BJ (cell line): ENCODE data around the gene MAP4K1. TPM values are rescaled to one million over a fixed set of nuclear protein-coding genes. Genes with fewer than 3 reads are reported as not detected.
"Not testable (repeated sequence)": the region's sequence is repeated elsewhere in the genome, so short reads cannot be mapped to it uniquely, and the experiment has no call there.

Source experiments
- CTCF ChIA-PET: fragments of 350-600 bp; formaldehyde crosslinking; extraction: SDS; loops from one replicate; lab custom pipeline; 2021; ENCODE audit warnings: antibody characterized with exemption, inconsistent platforms; lab: Yijun Ruan, JAX
- POLR2A ChIA-PET: fragments of 300-600 bp; sonication (Branson Sonifier 250); formaldehyde crosslinking; extraction: SDS; loops from one replicate; lab custom pipeline; 2021; ENCODE audit warnings: antibody characterized with exemption; lab: Charles Lee
- DNase-seq: peaks from one replicate; pipeline ENCODE4 v3.0.0-alpha.2; 2011; ENCODE audit warnings: low read depth
- H3K27me3 ChIP-seq: 2 replicates; pipeline ENCODE4 v1.6.0; 2011; ENCODE audit warnings: low read length; ENCODE audit not compliant: control insufficient read depth, insufficient read depth
- H3K36me3 ChIP-seq: 2 replicates; pipeline ENCODE4 v1.5.1; 2011; ENCODE audit warnings: low read length; ENCODE audit not compliant: control insufficient read depth, insufficient read depth
- H3K4me3 ChIP-seq: 2 replicates; pipeline ENCODE4 v1.5.1; 2011; ENCODE audit warnings: low read depth, mild to moderate bottlenecking, control low read depth, low read length
- CTCF ChIP-seq: IDR thresholded peaks from 2 replicates; pipeline ENCODE4 v1.5.1; 2011; ENCODE audit warnings: low read depth, mild to moderate bottlenecking, control low read depth, inconsistent platforms, low read length, moderate library complexity; ENCODE audit not compliant: insufficient read depth
- polyA plus RNA-seq: library from polyadenylated mRNA; depleted of rRNA; stranded (reverse); fragments of >200 nt; gene quantifications from 2 replicates; pipeline ENCODE4 v1.2.3, GENCODE V29; 2011

The MAP4K1 gene
- polyA plus RNA-seq, 1 experiment = 0.25 TPM

DNA sequence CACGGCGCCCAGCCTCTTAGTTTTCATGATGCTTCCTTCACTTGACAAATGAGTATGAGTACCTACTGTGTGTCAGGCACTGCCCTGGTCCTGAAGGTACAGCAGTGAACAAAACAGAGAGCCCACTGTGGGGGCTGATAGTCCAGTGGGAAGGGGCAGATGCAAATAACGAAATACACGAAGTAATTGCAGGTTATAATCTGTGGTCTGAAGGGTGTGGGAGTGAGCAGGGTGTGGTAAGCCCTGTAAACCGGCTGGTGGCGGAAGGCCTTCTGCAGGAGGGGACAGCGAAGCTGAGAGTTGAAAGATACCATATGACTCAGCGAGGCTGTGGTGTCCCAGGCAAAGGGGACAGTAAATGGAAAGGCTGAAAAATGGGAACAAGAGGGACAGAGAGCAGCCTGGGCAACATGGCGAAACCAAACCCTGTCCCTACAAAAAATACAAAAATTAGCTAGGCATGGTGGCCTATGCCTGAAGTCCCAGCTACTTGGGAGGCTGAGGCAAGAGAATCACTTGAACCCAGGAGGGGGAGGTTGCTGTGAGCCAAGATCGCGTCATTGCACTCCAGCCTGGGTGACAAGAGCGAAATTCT is 60.5 kb downstream of the MAP4K1 start:
- no peaks in the 10 kb centered on the region; the same call in 1 of the 2 replicates for H3K27me3 ChIP-seq
- no peak for DNase-seq
- H3K36me3 ChIP-seq = no peaks in the 10 kb centered on the region
- no peak for TF ChIP-seq CTCF
- POLR2A ChIA-PET = no interaction called here
- CTCF ChIA-PET = interaction anchor here (1.1 to 1.4 kb wide), 2 partner anchors 12 to 373 kb away, joined by 4 read pairs; partner anchors contain the start of genes MRPS12 and SARS2
- no peak overlapping the region for H3K4me3 ChIP-seq

DNA sequence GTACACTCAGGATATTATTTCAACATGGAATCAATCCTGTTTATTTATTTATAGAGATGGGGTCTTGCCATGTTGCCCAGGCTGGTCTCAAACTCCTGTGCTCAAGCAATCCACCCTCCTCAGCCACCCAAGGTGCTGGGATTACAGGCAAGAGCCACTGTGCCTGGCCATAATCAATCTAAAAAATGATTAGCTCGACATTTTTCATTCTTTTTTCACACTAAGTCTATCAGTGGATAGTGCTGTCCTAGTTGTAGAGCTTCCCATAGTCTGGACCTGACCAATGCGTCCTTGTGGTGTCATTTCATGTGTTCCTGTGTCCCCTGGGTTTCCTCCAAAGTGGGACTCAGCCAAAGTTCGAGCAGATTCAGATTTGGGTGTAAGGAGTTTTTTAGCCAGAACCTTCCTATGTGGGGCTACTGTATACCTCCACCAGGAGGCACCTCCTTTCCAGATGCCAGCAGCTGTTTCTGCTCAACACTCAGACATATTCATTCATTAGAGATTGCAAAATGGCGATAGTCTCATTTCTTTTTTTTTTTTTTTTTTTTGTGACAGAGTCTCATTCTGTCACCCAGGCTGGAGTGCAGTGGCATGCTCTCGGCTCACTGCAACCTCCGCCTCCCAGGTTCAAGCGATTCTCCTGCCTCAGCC is 61.1 kb downstream of the MAP4K1 start:
- Histone ChIP-seq H3K27me3 (no peaks in the 10 kb centered on the region; the same call in 1 of the 2 replicates), H3K36me3 (no peaks in the 10 kb centered on the region), H3K4me3 (no peak overlapping the region)
- no peak for DNase-seq
- TF ChIP-seq CTCF = no peak
- POLR2A ChIA-PET = no interaction called here
- CTCF ChIA-PET = interaction anchor here (0.5 to 1.4 kb wide), 2 partner anchors 78 to 374 kb away, joined by 3 to 4 read pairs; partner anchors contain the start of genes MRPS12 and SARS2

DNA sequence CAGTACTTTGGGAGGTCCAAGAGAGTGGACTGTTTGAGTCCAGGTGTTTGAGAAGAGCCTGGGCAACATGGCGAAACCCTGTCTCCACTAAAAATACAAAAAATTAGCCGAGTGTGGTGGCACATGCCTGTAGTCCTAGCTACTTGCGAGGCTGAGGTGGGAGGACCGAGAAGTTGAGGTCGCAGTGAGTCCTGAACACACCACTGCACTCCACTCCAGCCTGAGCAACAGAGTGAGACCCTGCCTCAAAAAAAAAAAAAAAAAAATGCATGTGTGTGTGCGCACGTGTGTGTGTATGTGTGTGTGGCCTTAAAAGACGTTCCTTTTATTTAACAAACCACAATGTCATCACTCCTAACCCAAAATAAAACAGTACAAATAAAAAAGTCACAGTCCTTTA is 62.6 kb downstream of the MAP4K1 start:
- ChIA-PET POLR2A (no interaction called here), CTCF (interaction anchor here (0.9 kb wide), 1 partner anchor 152 kb away, joined by 3 read pairs; no protein-coding TSS in a partner anchor)
- Histone ChIP-seq H3K36me3 (no peaks in the 10 kb centered on the region), H3K27me3 (no peaks in the 10 kb centered on the region; the same call in 1 of the 2 replicates), H3K4me3 (no peak overlapping the region)
- TF ChIP-seq CTCF = no peak
- DNase-seq = no peak

DNA sequence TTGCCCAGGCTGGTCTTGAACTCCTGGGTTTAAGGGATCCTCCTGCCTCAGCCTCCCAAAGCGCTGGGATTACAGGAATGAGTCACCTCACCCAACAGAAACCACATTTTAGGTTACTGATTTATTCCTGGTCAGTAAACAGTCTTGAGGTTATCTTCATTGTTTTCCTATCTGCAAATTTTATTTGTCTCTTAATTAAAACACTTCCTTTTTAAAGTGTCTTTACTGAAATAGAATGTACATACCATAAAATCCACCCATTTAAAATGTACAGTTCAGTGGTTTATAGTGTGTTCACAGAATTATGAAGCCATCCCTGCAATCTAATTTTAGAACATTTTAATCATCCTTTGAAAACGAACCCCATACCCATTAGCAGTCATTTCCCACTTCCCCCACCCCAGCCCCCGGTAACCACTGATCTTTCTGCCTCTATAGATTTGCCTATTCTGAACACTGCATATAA is 63.0 kb downstream of the MAP4K1 start:
- TF ChIP-seq CTCF = no peak
- DNase-seq = no peak
- POLR2A ChIA-PET = no interaction called here
- Histone ChIP-seq H3K4me3 (no peak overlapping the region), H3K27me3 (no peaks in the 10 kb centered on the region; the same call in 1 of the 2 replicates), H3K36me3 (no peaks in the 10 kb centered on the region)
- CTCF ChIA-PET = interaction anchor here (1.0 kb wide), 1 partner anchor 10 kb away, joined by 3 read pairs; no protein-coding TSS in a partner anchor

DNA sequence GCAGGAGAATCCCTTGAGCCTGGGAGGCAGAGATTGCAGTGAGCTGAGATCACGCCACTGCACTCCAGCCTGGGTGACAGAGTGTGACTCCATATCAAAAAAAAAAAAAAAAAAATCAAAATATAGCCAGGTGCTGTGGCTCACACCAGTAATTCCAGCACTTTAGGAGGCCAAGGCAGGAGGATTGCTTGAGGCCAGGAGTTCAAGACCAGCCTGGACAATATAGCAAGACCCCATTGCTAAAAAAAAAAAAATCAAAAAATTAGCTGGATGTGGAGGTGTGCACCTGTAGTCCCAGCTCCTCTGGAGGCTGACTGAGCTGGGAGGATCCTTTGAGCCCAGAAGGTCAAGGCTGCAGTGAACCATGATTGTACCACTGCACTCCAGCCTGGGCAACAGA is 64.5 kb downstream of the MAP4K1 start:
- H3K36me3 ChIP-seq, DNase-seq, H3K27me3 ChIP-seq, H3K4me3 ChIP-seq, POLR2A ChIA-PET: not testable (repeated sequence)
- CTCF ChIA-PET = interaction anchor here (0.6 to 1.7 kb wide), 2 partner anchors 9 to 16 kb away, joined by 3 to 4 read pairs; no protein-coding TSS in a partner anchor
